SU-DHL-6 (cell line): ENCODE measurements around the gene TRAF3IP3.

Experiments used
- CTCF ChIP-seq: fragments of 200-600 bp; sonication (generic); IDR thresholded peaks from one replicate; pipeline ENCODE4 v1.5.1; 2017; ENCODE audit warnings: antibody characterized with exemption, mild to moderate bottlenecking, low read length, moderate library complexity; ENCODE audit not compliant: insufficient read depth, poor library complexity, severe bottlenecking
- EZH2phosphoT487 ChIP-seq: fragments of 200-600 bp; sonication (generic), shearing (Covaris generic); conservative IDR thresholded peaks from 2 replicates; pipeline ENCODE4 v1.6.1; 2018; ENCODE audit warnings: mild to moderate bottlenecking, antibody characterized with exemption, low read length, moderate library complexity, mixed read lengths

- TF ChIP-seq CTCF (no peak), EZH2phosphoT487 (no peak)
Observed at GRCh38 chr1:209822706-209823105, 66.9 kb downstream of the TRAF3IP3 start.
